Measurements from ENCODE around the gene ATF6. TPM values are rescaled to one million over a fixed set of nuclear protein-coding genes. Genes with fewer than 3 reads are reported as not detected.
A peak's percentile ranks its signal among the peaks of the same experiment; 100 is the strongest.

The ATF6 gene
- total RNA-seq, 2 experiments from 2014 or later, result 10.2 to 13.9 TPM

- H3K36me3 ChIP-seq (ENCODE audit: insufficient read depth, low read length), result no peaks in the 10 kb centered on the region
- no peak overlapping the region for H3K4me3 ChIP-seq (ENCODE audit: low read depth, low read length, poor library complexity, severe bottlenecking)
- intact Hi-C loops (cut with micrococcal nuclease; ENCODE audit: unreplicated experiment), result no loop called here
- H2AFZ ChIP-seq (ENCODE audit: low read length), result no peak overlapping the region
- ChIA-PET CTCF (ENCODE audit: unreplicated experiment) (no interaction called here), POLR2A (interaction anchor here (0.9 kb wide), 1 partner anchor 50 kb away, joined by 3 read pairs; no protein-coding TSS in a partner anchor)
- TF ChIP-seq EZH2phosphoT487 (IDR thresholded peaks at IDR 0.05; ENCODE audit: borderline replicate concordance, low read depth, low read length) (no peak), CTCF (conservative IDR thresholded peaks at IDR 0.05; ENCODE audit: low read length) (no peak)
- H4K20me1 ChIP-seq (ENCODE audit: insufficient read depth, low read length), result no peaks in the 10 kb centered on the region
- no peak overlapping the region for H3K27ac ChIP-seq (ENCODE audit: low read depth, low read length, poor library complexity, severe bottlenecking)
- H3K9me3 ChIP-seq (ENCODE audit: low read length), result no peaks in the 10 kb centered on the region
- no peaks in the 10 kb centered on the region for H3K79me2 ChIP-seq (ENCODE audit: insufficient read depth, low read depth, low read length)
- no peak overlapping the region for H3K4me2 ChIP-seq (ENCODE audit: low read length)
- BruUV-seq (replicated peaks), result TSS peak; percentile 16
- H3K9me2 ChIP-seq (ENCODE audit: insufficient read depth, low read length), result no peaks in the 10 kb centered on the region
- DNase-seq (ENCODE audit: low spot score), result no peak
- no peaks in the 10 kb centered on the region for H3K4me1 ChIP-seq (ENCODE audit: insufficient read depth, low read length, poor library complexity, severe bottlenecking)
These were observed 121.7 kb downstream of the ATF6 start for GRCh38 chr1:161887730-161888287.

DNA sequence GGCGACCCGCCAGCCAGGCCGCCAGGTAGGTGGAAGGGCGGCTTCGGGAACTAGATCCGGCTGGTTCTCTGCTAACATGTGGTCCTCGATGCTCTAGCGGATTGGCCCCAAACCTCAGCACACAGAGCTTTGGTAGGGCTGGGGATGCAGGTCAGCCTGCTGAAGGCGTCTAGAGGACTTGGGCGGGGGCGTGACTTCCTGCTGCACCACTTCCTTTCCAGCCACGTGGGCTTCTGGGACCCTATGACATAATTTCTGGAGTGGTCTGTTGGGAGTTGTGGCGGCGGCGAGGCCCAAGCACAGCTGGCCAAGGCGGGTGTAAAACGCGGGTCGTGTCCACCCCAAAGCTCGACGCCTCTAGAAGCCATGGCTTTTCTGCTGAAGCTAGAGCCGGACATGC is 124.5 kb downstream of the ATF6 start:
- CTCF ChIA-PET (ENCODE audit: unreplicated experiment), result no interaction called here
- no TSS peak for BruUV-seq (replicated peaks)

More for the DNA sequence above, 124.5 kb downstream of the ATF6 start:
- intact Hi-C loops (cut with micrococcal nuclease; ENCODE audit: unreplicated experiment), result no loop called here
- TF ChIP-seq CTCF (conservative IDR thresholded peaks at IDR 0.05; ENCODE audit: low read length) (no peak), EZH2phosphoT487 (IDR thresholded peaks at IDR 0.05; ENCODE audit: borderline replicate concordance, low read depth, low read length) (no peak)
- H3K79me2 ChIP-seq (ENCODE audit: insufficient read depth, low read depth, low read length), result no peaks in the 10 kb centered on the region
- POLR2A ChIA-PET, result no interaction called here
- no peaks in the 10 kb centered on the region for H3K9me2 ChIP-seq (ENCODE audit: insufficient read depth, low read length)
- H2AFZ ChIP-seq (ENCODE audit: low read length), result no peak overlapping the region
- no peak overlapping the region for H3K4me2 ChIP-seq (ENCODE audit: low read length)
- no peak overlapping the region for H3K4me3 ChIP-seq (ENCODE audit: low read depth, low read length, poor library complexity, severe bottlenecking)
- H3K9me3 ChIP-seq (ENCODE audit: low read length), result no peaks in the 10 kb centered on the region
- no peaks in the 10 kb centered on the region for H4K20me1 ChIP-seq (ENCODE audit: insufficient read depth, low read length)
- no peak overlapping the region for H3K27ac ChIP-seq (ENCODE audit: low read depth, low read length, poor library complexity, severe bottlenecking)
- H3K36me3 ChIP-seq (ENCODE audit: insufficient read depth, low read length), result no peaks in the 10 kb centered on the region
- no peaks in the 10 kb centered on the region for H3K4me1 ChIP-seq (ENCODE audit: insufficient read depth, low read length, poor library complexity, severe bottlenecking)
- no peak for DNase-seq (ENCODE audit: low spot score)
